ENCODE results near the gene PITX3.
A peak's percentile ranks its signal among the peaks of the same experiment; 100 is the strongest.

PITX3 gene

GRCh38 chr10:102241444-102242117 is at the start of gene PITX3:
Gene PITX3 (minus strand): TSS chr10:102241512. CDS start chr10:102232080, 9,432 bp downstream.
- DNase-seq (ENCODE audit: low read depth in 2 of 2): peak; percentile 75 to 83

- no peak for DNase-seq (ENCODE audit: low read depth in 2 of 2)
Observed at GRCh38 chr10:102289840-102290239, 48.5 kb upstream of the PITX3 start.

GRCh38 chr10:102289356-102289755 is 48.0 kb upstream of the PITX3 start:
- no peak for DNase-seq (ENCODE audit: low read depth in 2 of 2)

- DNase-seq (ENCODE audit: low read depth in 2 of 2): no peak
Observed at GRCh38 chr10:102287991-102288390, 46.7 kb upstream of the PITX3 start.

- DNase-seq (ENCODE audit: low read depth in 2 of 2): no peak
Observed at GRCh38 chr10:102287538-102287937, 46.2 kb upstream of the PITX3 start.

- no peak for DNase-seq (ENCODE audit: low read depth in 2 of 2)
Observed at GRCh38 chr10:102286216-102286615, 44.9 kb upstream of the PITX3 start.

- no peak for DNase-seq (ENCODE audit: low read depth in 2 of 2)
Observed at GRCh38 chr10:102285133-102285532, 43.8 kb upstream of the PITX3 start.

GRCh38 chr10:102284531-102284930 is 43.2 kb upstream of the PITX3 start:
- DNase-seq (ENCODE audit: low read depth in 2 of 2): no peak

GRCh38 chr10:102283890-102284289 is 42.6 kb upstream of the PITX3 start:
- DNase-seq (ENCODE audit: low read depth in 2 of 2): no peak

GRCh38 chr10:102283488-102283887 is 42.2 kb upstream of the PITX3 start:
- DNase-seq (ENCODE audit: low read depth in 2 of 2): no peak

- no peak for DNase-seq (ENCODE audit: low read depth in 2 of 2)
Observed at GRCh38 chr10:102281102-102281487, 39.8 kb upstream of the PITX3 start.

- DNase-seq (ENCODE audit: low read depth in 2 of 2): no peak
Observed at GRCh38 chr10:102280397-102281101, 39.2 kb upstream of the PITX3 start.

GRCh38 chr10:102279104-102279503 is 37.8 kb upstream of the PITX3 start:
- DNase-seq (ENCODE audit: low read depth in 2 of 2): no peak

- no peak for DNase-seq (ENCODE audit: low read depth in 2 of 2)
Observed at GRCh38 chr10:102275343-102275742, 34.0 kb upstream of the PITX3 start.

GRCh38 chr10:102274062-102274461 is 32.8 kb upstream of the PITX3 start:
- DNase-seq (ENCODE audit: low read depth in 2 of 2): no peak

- no peak for DNase-seq (ENCODE audit: low read depth in 2 of 2)
Observed at GRCh38 chr10:102269017-102269416, 27.7 kb upstream of the PITX3 start.

GRCh38 chr10:102268375-102268888 is 27.1 kb upstream of the PITX3 start:
- no peak for DNase-seq (ENCODE audit: low read depth in 2 of 2)

GRCh38 chr10:102267748-102268147 is 26.4 kb upstream of the PITX3 start:
- DNase-seq (ENCODE audit: low read depth in 2 of 2): no peak

GRCh38 chr10:102266670-102267069 is 25.4 kb upstream of the PITX3 start:
- DNase-seq (ENCODE audit: low read depth in 2 of 2): no peak

GRCh38 chr10:102264371-102264770 is 23.1 kb upstream of the PITX3 start:
- DNase-seq (ENCODE audit: low read depth in 2 of 2): no peak

GRCh38 chr10:102262744-102263370 is 21.5 kb upstream of the PITX3 start:
- no peak for DNase-seq (ENCODE audit: low read depth in 2 of 2)

- no peak for DNase-seq (ENCODE audit: low read depth in 2 of 2)
Observed at GRCh38 chr10:102261842-102262241, 20.5 kb upstream of the PITX3 start.

GRCh38 chr10:102261196-102261595 is 19.9 kb upstream of the PITX3 start:
- DNase-seq (ENCODE audit: low read depth in 2 of 2): no peak
